Uterus (tissue), 2 donors: ENCODE data around the gene MSANTD3.
"Not testable (repeated sequence)": the region's sequence is repeated elsewhere in the genome, so short reads cannot be mapped to it uniquely, and the experiment has no call there.

ENCODE experiments used
- CTCF ChIP-seq, 4 experiments: fragments of 200-600 bp in 2 of 4; fragments of 450-650 bp in 2 of 4; sonication (generic) in 2 of 4; IDR thresholded peaks; one replicate each; pipeline ENCODE4 v1.5.1; 2016 to 2019; ENCODE audit warnings: antibody characterized with exemption in 4 of 4, mild to moderate bottlenecking in 2 of 4, moderate library complexity in 1 of 4
- POLR2A ChIP-seq, 2 donors: fragments of 450-650 bp; IDR thresholded peaks; one replicate each; pipeline ENCODE4 v1.6.1; 2016; ENCODE audit warnings: antibody characterized with exemption in 2 of 2, mild to moderate bottlenecking in 1 of 2, moderate library complexity in 1 of 2

GRCh38 chr9:100421116-100421515, 5.8 kb upstream of the MSANTD3 start:
- TF ChIP-seq CTCF, POLR2A (IDR thresholded peaks at IDR 0.05): not testable (repeated sequence)
